Measurements from ENCODE around the gene ARHGAP28. TPM values are rescaled to one million over a fixed set of nuclear protein-coding genes. Genes with fewer than 3 reads are reported as not detected.

ARHGAP28 gene
- total RNA-seq, 1 experiment from 2014 or later: 9.2 TPM

- WGBS (ENCODE audit: extremely low coverage, insufficient read length, low lambda C conversion rate): no CpG with 5 or more reads among the region's 4 CpGs
Measured at GRCh38 chr18:6722690-6723089, 6.8 kb upstream of the ARHGAP28 start.

More at GRCh38 chr18:6722690-6723089, 6.8 kb upstream of the ARHGAP28 start:
- no peak overlapping the region for H3K27ac ChIP-seq (ENCODE audit: insufficient read length, low read depth, low read length)
- H2AK5ac ChIP-seq (ENCODE audit: insufficient read length, low read length): no peak overlapping the region
- H2AFZ ChIP-seq (ENCODE audit: low read length): no peak overlapping the region
- no peak overlapping the region for H3K14ac ChIP-seq (ENCODE audit: insufficient read depth, low read length)
- TF ChIP-seq CTCF (conservative IDR thresholded peaks at IDR 0.05): no peak
- H3K4me2 ChIP-seq (ENCODE audit: insufficient read depth, insufficient read length, low read length): no peak overlapping the region
- H3K79me1 ChIP-seq (ENCODE audit: insufficient read depth, low read depth, low read length, poor library complexity, severe bottlenecking): no peaks in the 10 kb centered on the region
- no peak overlapping the region for H3K9ac ChIP-seq (ENCODE audit: extremely low read depth, insufficient read length, low read length)
- no peaks in the 10 kb centered on the region for H3K9me3 ChIP-seq (ENCODE audit: control insufficient read depth, low read depth, low read length)
- 0 out of 2 replicates have a peak, but pooled peaks cover 2% of the 10 kb centered on the region for H3K4me1 ChIP-seq (ENCODE audit: insufficient read depth, low read length)
- DNase-seq: no peak
- no peaks in the 10 kb centered on the region for H3K36me3 Mint-ChIP-seq (ENCODE audit: insufficient read depth in 1 of 3, low read depth in 3 of 3)
- H3K23ac ChIP-seq (ENCODE audit: insufficient read length, low read depth, low read length): no peak overlapping the region
- no peaks in the 10 kb centered on the region for H3K23me2 ChIP-seq (ENCODE audit: insufficient read length, low read depth, low read length, poor library complexity, severe bottlenecking)
- H3K79me2 ChIP-seq (ENCODE audit: insufficient read depth, low read length): no peaks in the 10 kb centered on the region
- no peak overlapping the region for H2BK20ac ChIP-seq (ENCODE audit: low read depth, low read length, poor library complexity, severe bottlenecking)
- no peak overlapping the region for H3K18ac ChIP-seq (ENCODE audit: insufficient read length, low read depth, low read length)
- no peak overlapping the region for H4K91ac ChIP-seq (ENCODE audit: insufficient read length, low read depth, low read length)
- H4K8ac ChIP-seq (replicated peaks; ENCODE audit: insufficient read length, low read depth, low read length): no peak overlapping the region
- H3K27me3 Mint-ChIP-seq (ENCODE audit: low read depth): no peaks in the 10 kb centered on the region
- H3K4me1 Mint-ChIP-seq: peaks cover 17 to 20% of the 10 kb centered on the region in 2 experiments
- H2BK120ac ChIP-seq (ENCODE audit: low read depth, low read length, poor library complexity, severe bottlenecking): no peak overlapping the region
- no peaks in the 10 kb centered on the region for H3K27me3 ChIP-seq (ENCODE audit: insufficient read depth, low read length)
- H3K9me3 Mint-ChIP-seq: no peaks in the 10 kb centered on the region
- no peak overlapping the region for H3K56ac ChIP-seq (ENCODE audit: insufficient read length, low read depth, low read length)
- H4K20me1 ChIP-seq (ENCODE audit: control insufficient read depth, insufficient read depth, insufficient read length): no peaks in the 10 kb centered on the region
- no peak overlapping the region for H2BK15ac ChIP-seq (ENCODE audit: low read depth, low read length)
- H2BK5ac ChIP-seq (ENCODE audit: insufficient read length, low read length): no peak overlapping the region
- no peak overlapping the region for H3K4me3 Mint-ChIP-seq
- H3T11ph ChIP-seq (ENCODE audit: low read length): no peak overlapping the region
- no peak overlapping the region; a peak in 1 of 7 replicates for H3K27ac Mint-ChIP-seq
- H2BK12ac ChIP-seq (ENCODE audit: insufficient read length, low read depth, low read length): no peak overlapping the region
- no peak overlapping the region for H3K4ac ChIP-seq (ENCODE audit: low read depth, low read length)
- no peak overlapping the region for H4K5ac ChIP-seq (ENCODE audit: insufficient read length, low read depth, low read length)
